Measurements from ENCODE around the gene TBCCD1.
A peak's percentile ranks its signal among the peaks of the same experiment; 100 is the strongest.

- TF ChIP-seq POLR2AphosphoS5 (IDR thresholded peaks at IDR 0.05) (peak; percentile 95 to 97 (median 96)), CTCF (IDR thresholded peaks at IDR 0.05 in 8 of 11, conservative IDR thresholded peaks at IDR 0.05 in 3 of 11) (peak in 1 of 11 experiments; percentile 17)
Measured at GRCh38 chr3:186567072-186567921, at the start of gene TBCCD1.
